Transverse colon (tissue), 3 donors: ENCODE results near the gene GRAMD1B.

Source experiments
- POLR2A ChIP-seq: fragments of 450-650 bp; IDR thresholded peaks from one replicate; pipeline ENCODE4 v1.6.1; 2016; ENCODE audit warnings: antibody characterized with exemption, mild to moderate bottlenecking, moderate library complexity
- TF ChIP-seq, protein P1 (sequence below), 5 experiments: fragments of 200-600 bp in 3 of 5; fragments of 450-650 bp in 2 of 5; sonication (generic) in 3 of 5; IDR thresholded peaks; 1 replicate in 2 of 5; 2 replicates in 3 of 5; pipeline ENCODE4 v1.5.1; 2016 to 2017; ENCODE audit warnings: antibody characterized with exemption in 5 of 5, inconsistent platforms in 3 of 5, mild to moderate bottlenecking in 2 of 5, moderate library complexity in 1 of 5

DNA sequence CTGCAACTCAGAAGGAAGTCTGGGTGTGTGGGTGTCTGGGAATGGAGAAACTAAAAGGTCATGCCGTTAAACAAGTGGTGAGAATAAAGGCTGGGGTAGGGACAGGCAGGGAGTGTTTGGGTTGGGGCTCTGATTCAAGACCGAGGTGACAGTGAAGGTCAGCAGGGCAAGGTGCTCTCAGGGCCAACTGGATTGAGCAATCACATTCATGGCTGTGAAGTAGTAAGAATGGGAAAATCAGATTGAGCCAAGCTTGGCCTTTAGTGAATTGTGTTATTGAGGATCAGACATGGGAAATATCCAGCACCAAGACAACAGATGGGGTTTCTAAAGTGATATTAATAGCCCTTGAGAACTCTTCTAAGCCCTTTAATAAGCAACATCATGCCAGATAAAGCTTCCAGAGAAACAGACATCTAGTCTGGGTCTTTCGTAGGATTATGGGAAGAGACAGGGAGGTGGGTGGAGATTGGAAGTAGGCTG, 200.1 kb downstream of the GRAMD1B start:
- no peak for TF ChIP-seq POLR2A
- TF ChIP-seq, protein P1, sequence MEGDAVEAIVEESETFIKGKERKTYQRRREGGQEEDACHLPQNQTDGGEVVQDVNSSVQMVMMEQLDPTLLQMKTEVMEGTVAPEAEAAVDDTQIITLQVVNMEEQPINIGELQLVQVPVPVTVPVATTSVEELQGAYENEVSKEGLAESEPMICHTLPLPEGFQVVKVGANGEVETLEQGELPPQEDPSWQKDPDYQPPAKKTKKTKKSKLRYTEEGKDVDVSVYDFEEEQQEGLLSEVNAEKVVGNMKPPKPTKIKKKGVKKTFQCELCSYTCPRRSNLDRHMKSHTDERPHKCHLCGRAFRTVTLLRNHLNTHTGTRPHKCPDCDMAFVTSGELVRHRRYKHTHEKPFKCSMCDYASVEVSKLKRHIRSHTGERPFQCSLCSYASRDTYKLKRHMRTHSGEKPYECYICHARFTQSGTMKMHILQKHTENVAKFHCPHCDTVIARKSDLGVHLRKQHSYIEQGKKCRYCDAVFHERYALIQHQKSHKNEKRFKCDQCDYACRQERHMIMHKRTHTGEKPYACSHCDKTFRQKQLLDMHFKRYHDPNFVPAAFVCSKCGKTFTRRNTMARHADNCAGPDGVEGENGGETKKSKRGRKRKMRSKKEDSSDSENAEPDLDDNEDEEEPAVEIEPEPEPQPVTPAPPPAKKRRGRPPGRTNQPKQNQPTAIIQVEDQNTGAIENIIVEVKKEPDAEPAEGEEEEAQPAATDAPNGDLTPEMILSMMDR (IDR thresholded peaks at IDR 0.05): no peak
